Left ventricle myocardium inferior (tissue), 1 donor: Measurements from ENCODE around the gene WSCD2. TPM values are rescaled to one million over a fixed set of nuclear protein-coding genes. Genes with fewer than 3 reads are reported as not detected.

Source experiments
- DNase-seq: peaks from one replicate; pipeline ENCODE4 v3.0.0-alpha.2; 2020
- H3K27ac ChIP-seq: fragments of 200-600 bp; replicated peaks from 2 replicates; pipeline ENCODE4 v1.8.0; 2021
- H3K27me3 ChIP-seq: fragments of 200-600 bp; 2 replicates; pipeline ENCODE4 v1.8.0; 2021; ENCODE audit warnings: low read depth
- H3K36me3 ChIP-seq: fragments of 200-600 bp; 2 replicates; pipeline ENCODE4 v1.8.0; 2021
- H3K4me1 ChIP-seq: fragments of 200-600 bp; 2 replicates; pipeline ENCODE4 v1.8.0; 2021
- H3K4me3 ChIP-seq: fragments of 200-600 bp; 2 replicates; pipeline ENCODE4 v1.8.0; 2021; ENCODE audit warnings: mild to moderate bottlenecking, moderate library complexity
- H3K9me3 ChIP-seq: fragments of 200-600 bp; replicated peaks from 2 replicates; pipeline ENCODE4 v1.8.0; 2021
- CTCF ChIP-seq: fragments of 200-600 bp; IDR thresholded peaks from 2 replicates; pipeline ENCODE4 v1.8.0; 2021; ENCODE audit warnings: antibody characterized with exemption, mild to moderate bottlenecking, borderline replicate concordance
- intact Hi-C: fragments of 100-400 bp; cut with micrococcal nuclease; formaldehyde crosslinking; loops from one replicate; pipeline ENCODE4 v1.11.0; 2022
- total RNA-seq: library from RNA; stranded (reverse); fragmentation: NEBNext Ultra II Directional; extraction: Animal tissue kit (Norgen Biotek cat#: 25700); gene quantifications from one replicate; pipeline ENCODE4 v1.2.1, GENCODE V29; 2021
- donor health status: DM: no; HTN: yes; CAD: no; lungs with severe emphysema.

Gene WSCD2
- total RNA-seq, 1 donor from 2014 or later: 0.14 TPM

- TF ChIP-seq CTCF: no peak
- H3K27me3 ChIP-seq: no peaks in the 10 kb centered on the region
- DNase-seq: no peak
- H3K4me1 ChIP-seq: peaks cover 11% of the 10 kb centered on the region
- H3K36me3 ChIP-seq: no peaks in the 10 kb centered on the region
- H3K4me3 ChIP-seq: no peak overlapping the region
- no peak overlapping the region for H3K27ac ChIP-seq
- intact Hi-C loops: no loop called here
- H3K9me3 ChIP-seq: peaks cover 4% of the 10 kb centered on the region
Measured at GRCh38 chr12:108187831-108188230, 58.7 kb downstream of the WSCD2 start.

GRCh38 chr12:108190529-108190928, 61.4 kb downstream of the WSCD2 start:
- TF ChIP-seq CTCF: peak; percentile 45
- intact Hi-C loops: no loop called here
- H3K27ac ChIP-seq: no peak overlapping the region
- H3K36me3 ChIP-seq: no peaks in the 10 kb centered on the region
- DNase-seq: no peak
- H3K27me3 ChIP-seq: no peaks in the 10 kb centered on the region
- H3K4me1 ChIP-seq: peaks cover 11% of the 10 kb centered on the region
- peaks cover 4% of the 10 kb centered on the region for H3K9me3 ChIP-seq
- H3K4me3 ChIP-seq: no peak overlapping the region

- intact Hi-C loops: no loop called here
- no peak overlapping the region for H3K27ac ChIP-seq
- TF ChIP-seq CTCF: no peak
- no peak overlapping the region for H3K4me3 ChIP-seq
- H3K36me3 ChIP-seq: no peaks in the 10 kb centered on the region
- H3K4me1 ChIP-seq: peaks cover 11% of the 10 kb centered on the region
- H3K27me3 ChIP-seq: no peaks in the 10 kb centered on the region
- DNase-seq: no peak
- H3K9me3 ChIP-seq: peaks cover 4% of the 10 kb centered on the region
Measured at GRCh38 chr12:108191086-108191485, 62.0 kb downstream of the WSCD2 start.

GRCh38 chr12:108191938-108192337, 62.9 kb downstream of the WSCD2 start:
- H3K4me3 ChIP-seq: no peak overlapping the region
- TF ChIP-seq CTCF: no peak
- no peak overlapping the region for H3K27ac ChIP-seq
- intact Hi-C loops: no loop called here
- H3K27me3 ChIP-seq: no peaks in the 10 kb centered on the region
- peaks cover 4% of the 10 kb centered on the region for H3K9me3 ChIP-seq
- DNase-seq: no peak
- peaks cover 11% of the 10 kb centered on the region for H3K4me1 ChIP-seq
- no peaks in the 10 kb centered on the region for H3K36me3 ChIP-seq

GRCh38 chr12:108193493-108193892, 64.4 kb downstream of the WSCD2 start:
- Histone ChIP-seq H3K36me3 (no peaks in the 10 kb centered on the region), H3K27ac (no peak overlapping the region), H3K27me3 (no peaks in the 10 kb centered on the region), H3K4me1 (peaks cover 11% of the 10 kb centered on the region), H3K9me3 (peaks cover 4% of the 10 kb centered on the region), H3K4me3 (no peak overlapping the region)
- TF ChIP-seq CTCF: no peak
- intact Hi-C loops: no loop called here
- no peak for DNase-seq

GRCh38 chr12:108193917-108194316, 64.8 kb downstream of the WSCD2 start:
- H3K27me3 ChIP-seq: no peaks in the 10 kb centered on the region
- no peak overlapping the region for H3K27ac ChIP-seq
- peaks cover 4% of the 10 kb centered on the region for H3K9me3 ChIP-seq
- intact Hi-C loops: no loop called here
- no peaks in the 10 kb centered on the region for H3K36me3 ChIP-seq
- peak; percentile 77 for TF ChIP-seq CTCF
- no peak overlapping the region for H3K4me3 ChIP-seq
- H3K4me1 ChIP-seq: peaks cover 11% of the 10 kb centered on the region
- DNase-seq: no peak
